ENCODE measurements around the gene PPP1R9A.

GRCh38 chr7:95169678-95170077 is 262.3 kb downstream of the PPP1R9A start:
- TF ChIP-seq CTCF (IDR thresholded peaks at IDR 0.05) (no peak), POLR2A (IDR thresholded peaks at IDR 0.05; ENCODE audit: low read depth) (no peak)

Data from esophagus muscularis mucosa (tissue), 3 donors.